GM23338 (cell line): Measurements from ENCODE around the gene PDE5A. TPM values are rescaled to one million over a fixed set of nuclear protein-coding genes. Genes with fewer than 3 reads are reported as not detected.

ENCODE experiments used
- ATAC-seq: fragments of 200-7000 bp; cut with Tn5 transposase; 3 replicates; pipeline ENCODE4 v1.9.1; 2020
- DNase-seq: peaks from one replicate; pipeline ENCODE4 v3.0.0-alpha.2; 2015; ENCODE audit warnings: low spot score
- H2AFZ ChIP-seq: fragments of 200-600 bp; sonication (generic); 2 replicates; pipeline ENCODE4 v1.8.0; 2016; ENCODE audit warnings: antibody characterized with exemption, mild to moderate bottlenecking, moderate library complexity
- H3F3A ChIP-seq: fragments of 200-600 bp; sonication (generic); replicated peaks from 2 replicates; pipeline ENCODE4 v1.8.0; 2017; ENCODE audit warnings: antibody characterized with exemption, mixed run types, low read depth
- H3K27ac ChIP-seq: fragments of 200-600 bp; sonication (generic); 2 replicates; pipeline ENCODE4 v1.6.1; 2016; ENCODE audit warnings: low read depth
- H3K27me3 ChIP-seq: fragments of 200-600 bp; sonication (generic); 2 replicates; pipeline ENCODE4 v1.8.0; 2016; ENCODE audit warnings: mild to moderate bottlenecking, mixed run types, moderate library complexity; ENCODE audit not compliant: insufficient read depth
- H3K36me3 ChIP-seq: fragments of 200-600 bp; sonication (generic); 2 replicates; pipeline ENCODE4 v1.8.0; 2016; ENCODE audit warnings: mild to moderate bottlenecking; ENCODE audit not compliant: insufficient read depth
- H3K4me1 ChIP-seq: fragments of 200-600 bp; sonication (generic); 2 replicates; pipeline ENCODE4 v1.8.0; 2016; ENCODE audit warnings: mild to moderate bottlenecking, moderate library complexity; ENCODE audit not compliant: insufficient read depth
- H3K4me2 ChIP-seq: fragments of 200-600 bp; sonication (generic); 2 replicates; pipeline ENCODE4 v1.7.1; 2017; ENCODE audit warnings: mixed run types
- H3K4me3 ChIP-seq: fragments of 200-600 bp; sonication (generic); 2 replicates; pipeline ENCODE4 v1.6.1; 2016; ENCODE audit warnings: mixed run types
- H3K79me2 ChIP-seq: fragments of 200-600 bp; sonication (generic); replicated peaks from 2 replicates; pipeline ENCODE4 v1.8.0; 2017; ENCODE audit warnings: mild to moderate bottlenecking; ENCODE audit not compliant: insufficient read depth
- H3K9me2 ChIP-seq: fragments of 200-600 bp; sonication (generic); 2 replicates; pipeline ENCODE4 v1.8.0; 2017; ENCODE audit not compliant: insufficient read depth
- H4K20me1 ChIP-seq: fragments of 200-600 bp; sonication (generic); replicated peaks from 2 replicates; pipeline ENCODE4 v1.8.0; 2017; ENCODE audit warnings: mild to moderate bottlenecking; ENCODE audit not compliant: insufficient read depth
- H3K27ac Mint-ChIP-seq: 2 replicates; pipeline ENCODE4 v1.8.0; 2020; ENCODE audit warnings: inconsistent platforms, mild to moderate bottlenecking, moderate library complexity, mixed read lengths
- H3K27me3 Mint-ChIP-seq: 3 replicates; pipeline ENCODE4 v1.8.0; 2022; ENCODE audit warnings: low read depth, mild to moderate bottlenecking, moderate library complexity, mixed read lengths, inconsistent platforms; ENCODE audit not compliant: insufficient read depth, poor library complexity
- H3K36me3 Mint-ChIP-seq: 3 replicates; pipeline ENCODE4 v1.8.0; 2021; ENCODE audit warnings: low read depth, mild to moderate bottlenecking, inconsistent platforms, moderate library complexity, mixed read lengths
- H3K4me1 Mint-ChIP-seq: 3 replicates; pipeline ENCODE4 v1.8.0; 2020; ENCODE audit warnings: mild to moderate bottlenecking, inconsistent platforms, mixed read lengths
- H3K4me3 Mint-ChIP-seq: 3 replicates; pipeline ENCODE4 v1.8.0; 2021; ENCODE audit warnings: moderate library complexity, mild to moderate bottlenecking, inconsistent platforms, mixed read lengths
- H3K9me3 Mint-ChIP-seq: 3 replicates; pipeline ENCODE4 v1.8.0; 2020; ENCODE audit warnings: moderate library complexity, mild to moderate bottlenecking, inconsistent platforms, mixed read lengths
- CREB1 ChIP-seq: fragments of 250-450 bp; sonication (Bioruptor Pico); IDR thresholded peaks from 2 replicates; pipeline ENCODE4 v1.5.0; 2020; ENCODE audit warnings: low read depth, mild to moderate bottlenecking, moderate library complexity
- CTCF ChIP-seq, 2 experiments: fragments of 200-600 bp in 1 of 2; sonication (generic) in 1 of 2; conservative IDR thresholded peaks; 2 replicates each; pipeline versions ENCODE4 v1.5.1 to v1.6.1; 2016 to 2017; ENCODE audit warnings: antibody characterized with exemption in 2 of 2, low read depth in 2 of 2, mild to moderate bottlenecking in 2 of 2, moderate library complexity in 1 of 2
- ETS1 ChIP-seq: IDR thresholded peaks from 2 replicates; pipeline ENCODE4 v1.6.1; 2016; ENCODE audit warnings: antibody characterized with exemption
- EZH2 ChIP-seq: fragments of 200-600 bp; sonication (generic); IDR thresholded peaks from one replicate; pipeline ENCODE4 v1.8.0; 2017; ENCODE audit warnings: antibody characterized with exemption, mild to moderate bottlenecking, low read depth; ENCODE audit not compliant: unreplicated experiment
- EZH2phosphoT487 ChIP-seq: fragments of 200-600 bp; sonication (generic); IDR thresholded peaks from one replicate; pipeline ENCODE4 v1.8.1; 2018; ENCODE audit warnings: antibody characterized with exemption; ENCODE audit not compliant: unreplicated experiment
- JUNB ChIP-seq: IDR thresholded peaks from one replicate; pipeline ENCODE4 v1.6.1; 2016; ENCODE audit warnings: antibody characterized with exemption; ENCODE audit not compliant: unreplicated experiment
- NANOG ChIP-seq: IDR thresholded peaks from 2 replicates; pipeline ENCODE4 v1.6.1; 2016; ENCODE audit warnings: antibody characterized with exemption, borderline replicate concordance
- POLR2AphosphoS5 ChIP-seq: IDR thresholded peaks from 2 replicates; pipeline ENCODE4 v1.6.1; 2016; ENCODE audit warnings: antibody characterized with exemption, low read depth
- REST ChIP-seq: IDR thresholded peaks from one replicate; pipeline ENCODE4 v1.6.1; 2018; ENCODE audit warnings: antibody characterized with exemption; ENCODE audit not compliant: unreplicated experiment
- STAT1 ChIP-seq: IDR thresholded peaks from one replicate; pipeline ENCODE4 v1.6.1; 2016; ENCODE audit warnings: antibody characterized with exemption; ENCODE audit not compliant: unreplicated experiment
- ZNF114 ChIP-seq: fragments of 250-450 bp; sonication (Bioruptor Pico); IDR thresholded peaks from 2 replicates; pipeline ENCODE4 v1.5.0; 2020; ENCODE audit warnings: mild to moderate bottlenecking, moderate library complexity
- ZNF331 ChIP-seq: fragments of 250-450 bp; sonication (Bioruptor Pico); IDR thresholded peaks from 2 replicates; pipeline ENCODE4 v1.5.0; 2020; ENCODE audit warnings: low read depth, mild to moderate bottlenecking, moderate library complexity
- ZNF462 ChIP-seq: fragments of 250-450 bp; sonication (Bioruptor Pico); IDR thresholded peaks from 2 replicates; pipeline ENCODE4 v1.5.0; 2020; ENCODE audit warnings: mild to moderate bottlenecking, moderate library complexity
- polyA plus RNA-seq: library from polyadenylated mRNA; unstranded; fragments of >200 nt; fragmentation: Nextera tagmentation; extraction: Ambion mirVana; gene quantifications from 2 replicates; pipeline ENCODE4 v1.2.1, GENCODE V29; 2016
- total RNA-seq: library from RNA; depleted of rRNA; stranded (reverse); fragments of >200 nt; shearing (Covaris generic); gene quantifications from 2 replicates; pipeline ENCODE4 v1.2.3, GENCODE V29; 2014

Gene PDE5A
- total and polyA plus RNA-seq, 2 experiments from 2014 or later = 15.0 to 22.6 TPM

- Mint-ChIP-seq H3K9me3 (no peaks in the 10 kb centered on the region), H3K4me3 (no peak overlapping the region), H3K36me3 (peaks cover 21% of the 10 kb centered on the region), H3K27ac (0 out of 2 replicates have a peak overlapping the region, but pooled peaks have one; percentile 13), H3K4me1 (peaks cover 11% of the 10 kb centered on the region), H3K27me3 (peaks cover 2% of the 10 kb centered on the region)
- Histone ChIP-seq H4K20me1 (no peaks in the 10 kb centered on the region), H3F3A (no peaks in the 10 kb centered on the region), H3K4me3 (no peak overlapping the region), H3K4me2 (no peak overlapping the region), H3K9me2 (peaks cover 9% of the 10 kb centered on the region; the same call in 1 of the 2 replicates), H2AFZ (no peak overlapping the region), H3K79me2 (peaks cover 24% of the 10 kb centered on the region), H3K27me3 (no peaks in the 10 kb centered on the region), H3K36me3 (0 out of 2 replicates have a peak, but pooled peaks cover 5% of the 10 kb centered on the region), H3K4me1 (peaks cover 5% of the 10 kb centered on the region; the same call in 1 of the 2 replicates), H3K27ac (0 out of 2 replicates have a peak overlapping the region, but pooled peaks have one; percentile 34)
- DNase-seq (no peak), ATAC-seq (no peak)
- TF ChIP-seq NANOG = no peak
- TF ChIP-seq POLR2AphosphoS5 = no peak
- no peak for TF ChIP-seq ZNF331 (CRISPR knock-in tag)
- no peak for TF ChIP-seq CTCF (conservative IDR thresholded peaks at IDR 0.05; ENCODE audit: low read depth in 2 of 2)
- no peak for TF ChIP-seq STAT1
- no peak for TF ChIP-seq ZNF462 (CRISPR knock-in tag)
- TF ChIP-seq CREB1 = no peak
- TF ChIP-seq JUNB = no peak
- no peak for TF ChIP-seq REST
- no peak for TF ChIP-seq EZH2phosphoT487
- TF ChIP-seq ETS1 = no peak
- TF ChIP-seq ZNF114 = no peak
- TF ChIP-seq EZH2 = no peak
These were observed 48.3 kb downstream of the PDE5A start for GRCh38 chr4:119580293-119580692.
